SK-N-SH treated with all-trans-retinoic acid at 6 μM for 48 hours (cell line): ENCODE measurements around the gene APOL2.

ENCODE experiments used
- ATAC-seq: fragments of 200-7000 bp; cut with Tn5 transposase; 3 replicates; pipeline ENCODE4 v1.9.1; 2020; ENCODE audit warnings: mild to moderate bottlenecking, moderate library complexity
- ARNTL ChIP-seq: fragments of 450-650 bp; formaldehyde crosslinking; IDR thresholded peaks from 2 replicates; pipeline ENCODE4 v1.5.0; 2020; ENCODE audit warnings: low read depth, mild to moderate bottlenecking, moderate library complexity, borderline replicate concordance
- BACH2 ChIP-seq: fragments of 250-450 bp; sonication (Bioruptor Pico); IDR thresholded peaks from 2 replicates; pipeline ENCODE4 v1.9.0; 2021; ENCODE audit warnings: mild to moderate bottlenecking, borderline replicate concordance
- ESRRG ChIP-seq: fragments of 250-450 bp; sonication (Bioruptor Pico); IDR thresholded peaks from 2 replicates; pipeline ENCODE4 v1.6.1; 2021; ENCODE audit warnings: mild to moderate bottlenecking
- GLIS3 ChIP-seq: fragments of 250-450 bp; sonication (Bioruptor Pico); IDR thresholded peaks from 2 replicates; pipeline ENCODE4 v1.5.0; 2020; ENCODE audit warnings: mild to moderate bottlenecking, moderate library complexity
- ISL1 ChIP-seq: fragments of 250-450 bp; sonication (Bioruptor Pico); IDR thresholded peaks from 2 replicates; pipeline ENCODE4 v2.1.2; 2022; ENCODE audit warnings: mild to moderate bottlenecking, moderate library complexity
- OSR1 ChIP-seq: fragments of 250-450 bp; sonication (Bioruptor Pico); IDR thresholded peaks from 2 replicates; pipeline ENCODE4 v1.8.0; 2022; ENCODE audit warnings: moderate library complexity, mild to moderate bottlenecking, inconsistent platforms
- PPARA ChIP-seq: fragments of 250-450 bp; sonication (Bioruptor Pico); IDR thresholded peaks from 2 replicates; pipeline ENCODE4 v1.5.0; 2020; ENCODE audit warnings: mild to moderate bottlenecking, borderline replicate concordance
- SNAI2 ChIP-seq: fragments of 250-450 bp; sonication (Bioruptor Pico); IDR thresholded peaks from 2 replicates; pipeline ENCODE4 v1.5.0; 2020; ENCODE audit warnings: mild to moderate bottlenecking, moderate library complexity
- TCF4 ChIP-seq: fragments of 250-450 bp; sonication (Bioruptor Pico); IDR thresholded peaks from 2 replicates; pipeline ENCODE4 v1.8.0; 2021; ENCODE audit warnings: mild to moderate bottlenecking, moderate library complexity, borderline replicate concordance
- TOX ChIP-seq: fragments of 250-450 bp; sonication (Bioruptor Pico); IDR thresholded peaks from 2 replicates; pipeline ENCODE4 v1.8.0; 2021; ENCODE audit warnings: mild to moderate bottlenecking, moderate library complexity, borderline replicate concordance
- TSHZ2 ChIP-seq: fragments of 250-450 bp; sonication (Bioruptor Pico); IDR thresholded peaks from 2 replicates; pipeline ENCODE4 v1.5.0; 2020; ENCODE audit warnings: mild to moderate bottlenecking, moderate library complexity
- ZC3H10 ChIP-seq: fragments of 250-450 bp; sonication (Bioruptor Pico); IDR thresholded peaks from 2 replicates; pipeline ENCODE4 v1.5.1; 2021; ENCODE audit warnings: mild to moderate bottlenecking, moderate library complexity
- ZFP3 ChIP-seq: fragments of 250-450 bp; sonication (Bioruptor Pico); IDR thresholded peaks from 2 replicates; pipeline ENCODE4 v1.5.0; 2020; ENCODE audit warnings: mild to moderate bottlenecking, moderate library complexity
- ZFP30 ChIP-seq: fragments of 450-650 bp; formaldehyde crosslinking; IDR thresholded peaks from 2 replicates; pipeline ENCODE4 v1.5.0; 2022; ENCODE audit warnings: mild to moderate bottlenecking, moderate library complexity
- ZNF565 ChIP-seq: fragments of 450-650 bp; formaldehyde crosslinking; conservative IDR thresholded peaks from 2 replicates; pipeline ENCODE4 v1.5.0; 2020; ENCODE audit warnings: low read depth, mild to moderate bottlenecking, moderate library complexity
- ZNF70 ChIP-seq: fragments of 450-650 bp; formaldehyde crosslinking; IDR thresholded peaks from 2 replicates; pipeline ENCODE4 v1.5.0; 2020; ENCODE audit warnings: mild to moderate bottlenecking, moderate library complexity
- ZNF8 ChIP-seq: fragments of 450-650 bp; formaldehyde crosslinking; IDR thresholded peaks from 2 replicates; pipeline ENCODE4 v1.5.0; 2020; ENCODE audit warnings: mild to moderate bottlenecking, moderate library complexity
- TF ChIP-seq, protein P1 (sequence below): fragments of 250-450 bp; sonication (Bioruptor Pico); IDR thresholded peaks from 2 replicates; pipeline ENCODE4 v1.5.1; 2021; ENCODE audit warnings: mild to moderate bottlenecking, moderate library complexity
- TF ChIP-seq, protein P2 (sequence below): fragments of 250-450 bp; sonication (Bioruptor Pico); IDR thresholded peaks from 2 replicates; pipeline ENCODE4 v1.5.1; 2020; ENCODE audit warnings: low read depth, mild to moderate bottlenecking, moderate library complexity
- TF ChIP-seq, protein P3 (sequence below): fragments of 250-450 bp; sonication (Bioruptor Pico); IDR thresholded peaks from 2 replicates; pipeline ENCODE4 v1.8.0; 2020; ENCODE audit warnings: mild to moderate bottlenecking, moderate library complexity, borderline replicate concordance
- TF ChIP-seq, protein P4 (sequence below): fragments of 250-450 bp; sonication (Bioruptor Pico); IDR thresholded peaks from 2 replicates; pipeline ENCODE4 v1.8.0; 2021; ENCODE audit warnings: low read depth, mild to moderate bottlenecking, moderate library complexity, borderline replicate concordance

The APOL2 gene

DNA sequence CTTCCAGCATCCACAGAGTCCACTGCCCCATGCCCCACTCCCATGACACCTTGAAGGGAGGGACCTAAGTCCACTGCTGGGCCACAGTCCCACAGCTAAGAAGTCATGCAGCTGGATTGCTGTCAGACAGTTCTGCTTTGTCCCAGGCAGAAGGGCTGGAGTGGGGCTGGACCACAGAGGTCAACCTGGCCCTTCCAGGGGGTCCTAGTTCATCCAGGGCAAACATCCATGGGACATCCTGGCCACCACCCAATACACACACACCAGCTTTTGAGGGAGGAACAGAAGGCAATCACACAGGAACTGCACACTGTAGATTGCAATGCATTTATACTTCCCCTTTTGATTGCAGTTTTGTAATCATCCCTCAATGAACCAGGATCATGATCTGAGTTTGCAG, 26.4 kb downstream of the APOL2 start:
- TF ChIP-seq ZFP3 (CRISPR knock-in tag) (no peak), ARNTL (CRISPR knock-in tag) (no peak), PPARA (CRISPR knock-in tag) (no peak), ISL1 (no peak), ESRRG (no peak), ZNF8 (no peak), TSHZ2 (CRISPR knock-in tag) (no peak), GLIS3 (CRISPR knock-in tag) (no peak), ZNF565 (no peak), OSR1 (CRISPR knock-in tag) (no peak), TOX (no peak), ZC3H10 (no peak), TCF4 (CRISPR knock-in tag) (no peak), SNAI2 (no peak), BACH2 (CRISPR knock-in tag) (no peak)
- TF ChIP-seq, protein P1, sequence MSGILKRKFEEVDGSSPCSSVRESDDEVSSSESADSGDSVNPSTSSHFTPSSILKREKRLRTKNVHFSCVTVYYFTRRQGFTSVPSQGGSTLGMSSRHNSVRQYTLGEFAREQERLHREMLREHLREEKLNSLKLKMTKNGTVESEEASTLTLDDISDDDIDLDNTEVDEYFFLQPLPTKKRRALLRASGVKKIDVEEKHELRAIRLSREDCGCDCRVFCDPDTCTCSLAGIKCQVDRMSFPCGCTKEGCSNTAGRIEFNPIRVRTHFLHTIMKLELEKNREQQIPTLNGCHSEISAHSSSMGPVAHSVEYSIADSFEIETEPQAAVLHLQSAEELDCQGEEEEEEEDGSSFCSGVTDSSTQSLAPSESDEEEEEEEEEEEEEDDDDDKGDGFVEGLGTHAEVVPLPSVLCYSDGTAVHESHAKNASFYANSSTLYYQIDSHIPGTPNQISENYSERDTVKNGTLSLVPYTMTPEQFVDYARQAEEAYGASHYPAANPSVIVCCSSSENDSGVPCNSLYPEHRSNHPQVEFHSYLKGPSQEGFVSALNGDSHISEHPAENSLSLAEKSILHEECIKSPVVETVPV (CRISPR knock-in tag) = no peak
- TF ChIP-seq, protein P2, sequence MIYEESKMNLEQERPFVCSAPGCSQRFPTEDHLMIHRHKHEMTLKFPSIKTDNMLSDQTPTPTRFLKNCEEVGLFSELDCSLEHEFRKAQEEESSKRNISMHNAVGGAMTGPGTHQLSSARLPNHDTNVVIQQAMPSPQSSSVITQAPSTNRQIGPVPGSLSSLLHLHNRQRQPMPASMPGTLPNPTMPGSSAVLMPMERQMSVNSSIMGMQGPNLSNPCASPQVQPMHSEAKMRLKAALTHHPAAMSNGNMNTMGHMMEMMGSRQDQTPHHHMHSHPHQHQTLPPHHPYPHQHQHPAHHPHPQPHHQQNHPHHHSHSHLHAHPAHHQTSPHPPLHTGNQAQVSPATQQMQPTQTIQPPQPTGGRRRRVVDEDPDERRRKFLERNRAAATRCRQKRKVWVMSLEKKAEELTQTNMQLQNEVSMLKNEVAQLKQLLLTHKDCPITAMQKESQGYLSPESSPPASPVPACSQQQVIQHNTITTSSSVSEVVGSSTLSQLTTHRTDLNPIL = no peak
- TF ChIP-seq, protein P3, sequence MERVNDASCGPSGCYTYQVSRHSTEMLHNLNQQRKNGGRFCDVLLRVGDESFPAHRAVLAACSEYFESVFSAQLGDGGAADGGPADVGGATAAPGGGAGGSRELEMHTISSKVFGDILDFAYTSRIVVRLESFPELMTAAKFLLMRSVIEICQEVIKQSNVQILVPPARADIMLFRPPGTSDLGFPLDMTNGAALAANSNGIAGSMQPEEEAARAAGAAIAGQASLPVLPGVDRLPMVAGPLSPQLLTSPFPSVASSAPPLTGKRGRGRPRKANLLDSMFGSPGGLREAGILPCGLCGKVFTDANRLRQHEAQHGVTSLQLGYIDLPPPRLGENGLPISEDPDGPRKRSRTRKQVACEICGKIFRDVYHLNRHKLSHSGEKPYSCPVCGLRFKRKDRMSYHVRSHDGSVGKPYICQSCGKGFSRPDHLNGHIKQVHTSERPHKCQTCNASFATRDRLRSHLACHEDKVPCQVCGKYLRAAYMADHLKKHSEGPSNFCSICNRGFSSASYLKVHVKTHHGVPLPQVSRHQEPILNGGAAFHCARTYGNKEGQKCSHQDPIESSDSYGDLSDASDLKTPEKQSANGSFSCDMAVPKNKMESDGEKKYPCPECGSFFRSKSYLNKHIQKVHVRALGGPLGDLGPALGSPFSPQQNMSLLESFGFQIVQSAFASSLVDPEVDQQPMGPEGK = no peak
- TF ChIP-seq, all 23 proteins: peak for 0
- no peak for ATAC-seq

GRCh38 chr22:36211237-36211861, 28.0 kb downstream of the APOL2 start:
- TF ChIP-seq ISL1 (no peak), ZC3H10 (no peak), TOX (no peak), TSHZ2 (CRISPR knock-in tag) (no peak), ZNF70 (no peak), BACH2 (CRISPR knock-in tag) (no peak), PPARA (CRISPR knock-in tag) (no peak), ZNF565 (no peak), SNAI2 (no peak), OSR1 (CRISPR knock-in tag) (no peak), ZFP30 (CRISPR knock-in tag) (no peak)
- TF ChIP-seq, protein P4, sequence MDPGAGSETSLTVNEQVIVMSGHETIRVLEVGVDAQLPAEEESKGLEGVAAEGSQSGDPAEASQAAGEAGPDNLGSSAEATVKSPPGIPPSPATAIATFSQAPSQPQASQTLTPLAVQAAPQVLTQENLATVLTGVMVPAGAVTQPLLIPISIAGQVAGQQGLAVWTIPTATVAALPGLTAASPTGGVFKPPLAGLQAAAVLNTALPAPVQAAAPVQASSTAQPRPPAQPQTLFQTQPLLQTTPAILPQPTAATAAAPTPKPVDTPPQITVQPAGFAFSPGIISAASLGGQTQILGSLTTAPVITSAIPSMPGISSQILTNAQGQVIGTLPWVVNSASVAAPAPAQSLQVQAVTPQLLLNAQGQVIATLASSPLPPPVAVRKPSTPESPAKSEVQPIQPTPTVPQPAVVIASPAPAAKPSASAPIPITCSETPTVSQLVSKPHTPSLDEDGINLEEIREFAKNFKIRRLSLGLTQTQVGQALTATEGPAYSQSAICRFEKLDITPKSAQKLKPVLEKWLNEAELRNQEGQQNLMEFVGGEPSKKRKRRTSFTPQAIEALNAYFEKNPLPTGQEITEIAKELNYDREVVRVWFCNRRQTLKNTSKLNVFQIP (CRISPR knock-in tag) = no peak
- ATAC-seq = no peak
